ENCODE measurements around the gene ZNF263.

Gene ZNF263

DNA sequence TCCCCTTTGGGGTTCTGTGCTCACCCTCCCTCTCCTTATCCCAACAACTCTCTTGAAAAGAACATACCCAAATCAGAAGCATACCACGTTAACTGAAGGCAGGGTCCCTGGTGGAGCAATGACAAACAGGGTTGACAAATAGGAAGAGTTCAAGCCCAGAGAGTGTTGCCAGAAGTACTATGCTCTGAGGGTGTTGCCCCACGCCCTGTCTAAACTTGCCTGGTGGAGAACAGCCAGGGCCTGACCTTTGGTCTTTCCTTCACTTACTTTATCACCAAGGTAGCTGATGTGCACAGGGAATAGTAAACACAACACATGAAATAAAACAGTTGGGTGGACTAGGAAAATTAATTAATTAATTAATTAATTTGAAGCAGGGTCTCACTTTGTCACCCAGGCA, 45.4 kb downstream of the ZNF263 start:
- no peak for DNase-seq

Measured in kidney glomerular epithelial cell (primary cell).